ENCODE data around the gene DOC2B.
"Not testable (repeated sequence)": the region's sequence is repeated elsewhere in the genome, so short reads cannot be mapped to it uniquely, and the experiment has no call there.

The DOC2B gene

DNA sequence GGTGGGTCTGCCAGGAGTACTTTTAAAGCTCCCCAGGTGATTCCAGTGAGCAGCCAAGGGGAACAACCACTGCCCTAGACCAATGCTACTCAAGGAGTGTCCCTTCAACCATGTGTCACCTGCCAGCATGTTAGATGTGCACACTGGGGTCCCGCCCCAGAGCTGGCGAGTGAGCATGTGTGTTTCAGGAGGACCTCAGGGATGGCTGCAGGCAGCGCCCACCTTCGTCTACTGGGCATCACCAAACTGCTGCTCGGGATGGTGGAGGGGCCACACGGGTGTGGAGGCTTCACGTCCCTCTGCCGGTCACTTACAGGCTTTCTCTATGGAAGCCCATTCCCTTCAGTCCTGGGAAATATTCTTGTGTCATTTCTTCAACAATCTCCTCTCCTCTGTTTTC, 29.0 kb upstream of the DOC2B start:
- no peak for DNase-seq

DNA sequence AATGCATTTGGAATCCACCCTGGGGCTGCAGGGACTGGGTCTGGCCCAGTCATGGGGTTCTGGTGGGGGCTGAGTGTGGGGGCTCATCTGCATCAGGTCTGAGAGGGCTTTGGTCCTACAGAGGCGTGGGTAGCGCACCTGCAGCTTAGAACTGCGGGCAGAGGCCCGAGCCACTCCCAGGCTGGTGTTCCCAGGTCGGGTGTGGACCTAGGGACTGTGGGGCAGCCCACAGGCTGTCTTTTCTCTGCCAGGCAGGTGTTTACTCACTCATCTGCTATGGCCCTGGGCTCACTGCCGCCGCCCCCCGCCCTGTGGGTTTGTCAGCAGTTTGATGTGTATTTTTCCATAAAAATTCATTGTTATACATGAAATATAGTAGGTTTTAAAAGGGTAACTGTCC, 27.0 kb upstream of the DOC2B start:
- DNase-seq = no peak

DNA sequence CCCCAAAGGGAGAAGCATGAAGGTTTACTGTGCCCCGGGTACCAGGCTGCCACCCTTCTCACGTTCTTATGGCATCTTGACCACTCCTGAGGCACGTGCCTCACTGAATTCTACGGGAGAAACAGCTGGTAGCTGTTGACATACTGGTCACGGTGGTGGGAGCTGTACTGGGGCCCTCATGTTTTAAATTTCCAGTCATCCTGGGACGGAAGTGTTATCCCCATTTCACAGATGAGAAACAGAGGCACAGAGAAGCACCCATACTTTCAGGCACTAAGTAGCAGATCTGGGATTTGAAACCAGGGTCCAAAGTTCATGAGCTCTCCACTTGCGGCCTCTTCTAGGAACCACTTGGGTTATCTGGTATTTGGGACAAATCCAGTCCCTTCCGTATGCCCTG, 26.3 kb upstream of the DOC2B start:
- DNase-seq = no peak

DNA sequence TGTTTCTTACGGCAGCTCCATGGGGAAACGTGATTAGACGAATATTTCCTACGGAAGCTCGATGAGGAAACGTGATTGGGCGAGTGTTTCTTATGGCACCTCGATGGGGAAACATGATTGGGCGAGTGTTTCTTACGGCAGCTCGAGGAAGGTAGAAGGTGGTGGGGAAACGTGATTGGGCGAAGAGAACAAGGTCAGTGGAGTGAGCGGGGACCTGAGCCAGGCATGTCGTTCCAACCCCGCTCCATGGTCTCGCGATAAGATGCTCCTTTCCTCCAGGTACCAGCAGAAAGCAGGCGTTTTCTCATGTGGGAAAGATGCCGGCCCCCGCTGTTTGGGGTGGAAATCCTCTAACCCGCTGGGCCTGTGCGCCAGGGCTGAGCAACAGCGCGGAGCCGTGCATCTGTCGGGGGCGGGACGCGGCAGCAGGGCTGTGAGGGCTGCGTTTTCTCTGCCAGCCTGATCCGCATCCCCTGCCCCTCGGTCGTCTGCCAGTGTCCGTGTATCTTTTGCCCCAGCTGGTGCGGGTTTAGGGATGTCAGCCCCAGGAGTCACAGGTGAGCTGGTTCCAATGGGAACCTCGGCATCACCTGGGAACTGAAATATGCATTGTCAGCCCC, 25.6 kb upstream of the DOC2B start:
- DNase-seq = no peak

DNA sequence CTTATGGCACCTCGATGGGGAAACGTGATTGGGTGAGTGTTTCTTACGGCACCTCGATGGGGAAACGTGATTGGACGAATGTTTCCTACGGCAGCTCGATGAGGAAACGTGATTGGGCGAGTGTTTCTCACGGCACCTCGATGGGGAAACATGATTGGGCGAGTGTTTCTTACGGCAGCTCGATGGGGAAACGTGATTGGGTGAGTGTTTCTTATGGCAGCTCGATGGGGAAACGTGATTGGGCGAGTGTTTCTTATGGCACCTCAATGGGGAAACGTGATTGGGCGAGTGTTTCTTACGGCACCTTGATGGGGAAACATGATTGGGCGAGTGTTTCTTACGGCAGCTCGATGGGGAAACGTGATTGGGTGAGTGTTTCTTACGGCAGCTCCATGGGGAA, 25.0 kb upstream of the DOC2B start:
- DNase-seq = not testable (repeated sequence)

DNA sequence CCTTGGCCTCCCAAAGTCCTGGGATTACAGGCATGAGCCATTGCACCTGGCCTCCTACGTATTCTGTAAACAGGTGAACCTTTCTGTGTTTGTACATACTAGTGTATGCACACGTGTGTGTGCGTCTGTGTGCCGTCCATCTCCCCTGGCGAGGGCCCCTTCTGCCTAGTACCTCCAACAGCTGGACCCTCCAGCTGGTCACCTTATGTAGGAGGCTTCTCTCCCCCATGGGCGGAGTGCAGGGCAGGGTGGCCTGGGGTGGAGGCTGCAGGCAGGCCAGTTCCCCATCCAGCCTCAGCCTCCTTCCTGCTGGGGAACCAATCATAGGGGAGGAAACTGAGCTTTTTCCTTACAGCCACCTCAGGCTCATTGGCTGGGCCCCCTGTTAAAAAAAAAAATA, 24.4 kb upstream of the DOC2B start:
- DNase-seq = no peak

DNA sequence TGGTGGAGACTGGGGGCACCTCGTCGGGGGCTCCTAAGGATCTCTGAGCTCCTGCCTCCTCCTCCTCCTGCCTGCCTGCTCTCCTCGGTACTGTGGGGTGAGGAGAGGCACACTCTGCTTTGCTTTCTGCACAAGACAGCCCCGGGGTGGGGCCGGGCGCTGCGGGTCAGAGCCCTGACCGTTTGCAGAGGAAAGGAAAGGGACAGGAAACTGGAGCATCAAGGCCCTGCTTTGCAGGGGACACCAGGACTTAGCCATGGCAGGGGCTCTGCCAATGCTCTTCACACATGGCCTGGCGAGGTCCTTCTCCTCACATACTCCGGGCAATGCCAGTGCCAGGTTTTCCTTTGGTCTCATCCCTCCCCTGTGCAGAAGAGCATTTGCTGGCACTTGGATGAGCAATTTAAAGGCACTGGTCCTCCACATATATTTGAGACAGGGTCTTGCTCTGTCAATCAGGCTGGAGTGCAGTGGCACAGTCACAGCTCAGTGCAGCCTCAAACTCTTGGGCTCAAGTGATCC, 23.8 kb upstream of the DOC2B start:
- peak; percentile 52 for DNase-seq

DNA sequence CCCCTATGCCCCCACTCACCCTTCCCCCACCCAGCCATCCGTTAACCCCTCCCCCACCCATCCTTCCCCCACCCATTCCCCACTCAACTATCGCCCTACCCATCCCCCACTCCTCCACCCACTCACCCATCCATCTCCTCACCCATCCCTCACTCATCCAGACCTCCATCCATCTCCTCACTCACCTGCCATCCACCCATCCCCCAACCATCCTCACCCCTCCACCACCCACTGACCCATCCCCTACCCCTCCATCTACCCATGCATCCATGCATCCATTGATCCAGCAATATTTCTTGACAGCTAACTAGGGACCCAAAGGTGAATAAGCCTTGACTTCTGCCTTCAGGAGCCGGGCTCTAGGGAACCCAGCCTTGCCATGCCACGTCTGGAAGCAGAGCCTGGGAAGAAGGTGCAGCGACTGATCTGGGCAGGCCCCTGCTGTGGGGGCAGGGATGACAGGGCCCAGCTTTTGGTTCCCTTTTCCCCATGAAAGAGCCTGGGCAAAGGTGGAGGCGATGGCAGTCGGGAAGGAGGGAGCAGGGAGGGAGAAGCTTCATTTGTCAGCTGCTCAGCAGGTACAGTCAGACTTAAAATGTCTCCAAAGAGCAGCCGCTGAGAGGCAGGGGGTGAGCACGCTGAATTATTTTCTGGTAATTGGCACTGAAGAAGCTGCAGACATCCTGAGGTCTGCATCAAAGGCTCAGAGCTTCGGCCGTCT, 23.1 kb upstream of the DOC2B start:
- peak; percentile 41 for DNase-seq

DNA sequence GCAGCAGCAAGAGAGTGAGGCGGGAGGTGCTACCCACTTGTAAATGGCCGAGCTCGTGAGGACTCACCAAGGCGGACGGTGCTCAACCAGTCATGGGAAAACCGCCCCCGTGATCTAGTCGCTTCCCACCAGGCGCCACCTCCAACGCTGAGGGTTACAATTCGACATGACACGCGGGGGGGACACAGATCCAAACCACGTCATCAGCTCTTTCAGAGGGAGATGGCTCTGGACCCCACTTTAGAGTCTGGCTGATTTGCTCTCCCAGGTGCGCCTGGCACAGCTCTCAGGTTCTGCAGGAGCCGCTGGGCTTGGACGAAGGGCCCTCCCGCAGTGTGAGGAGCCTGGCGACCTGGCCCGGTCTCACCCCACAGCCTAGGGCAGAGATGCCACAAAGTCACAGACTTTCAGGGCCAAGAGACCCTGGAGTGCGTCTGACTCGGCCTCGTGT, 21.1 kb upstream of the DOC2B start:
- DNase-seq = no peak

DNA sequence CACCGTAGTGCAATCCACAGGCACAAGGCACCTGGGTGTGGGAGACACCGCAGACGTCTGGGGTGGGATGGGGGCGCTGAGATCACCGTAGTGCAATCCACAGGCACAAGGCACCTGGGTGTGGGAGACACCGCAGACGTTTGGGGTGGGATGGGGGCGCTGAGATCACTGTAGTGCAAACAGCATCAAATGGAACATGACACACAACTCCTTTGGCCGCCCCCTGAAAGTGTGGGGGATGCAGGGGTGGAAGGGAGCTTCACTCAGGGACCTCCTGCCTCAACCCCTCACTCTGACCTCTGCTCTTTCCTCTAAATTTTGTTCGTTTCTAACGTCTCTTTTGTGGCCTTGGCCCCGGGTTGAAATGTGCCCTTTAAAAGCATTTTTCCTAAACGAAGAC, 20.3 kb upstream of the DOC2B start:
- not testable (repeated sequence) for DNase-seq

DNA sequence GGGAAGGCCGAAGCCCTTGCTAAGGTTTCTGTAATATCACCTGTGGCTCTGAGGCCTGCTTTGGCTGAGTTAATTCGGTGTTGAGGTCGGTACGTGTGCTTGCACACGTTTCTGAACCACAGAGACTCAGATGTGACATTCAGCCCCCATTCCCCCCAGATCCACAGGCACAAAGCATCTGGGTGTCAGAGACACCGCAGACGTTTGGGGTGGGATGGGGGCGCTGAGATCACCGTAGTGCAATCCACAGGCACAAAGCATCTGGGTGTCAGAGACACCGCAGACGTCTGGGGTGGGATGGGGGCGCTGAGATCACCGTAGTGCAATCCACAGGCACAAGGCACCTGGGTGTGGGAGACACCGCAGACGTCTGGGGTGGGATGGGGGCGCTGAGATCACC, 19.8 kb upstream of the DOC2B start:
- DNase-seq = not testable (repeated sequence)

DNA sequence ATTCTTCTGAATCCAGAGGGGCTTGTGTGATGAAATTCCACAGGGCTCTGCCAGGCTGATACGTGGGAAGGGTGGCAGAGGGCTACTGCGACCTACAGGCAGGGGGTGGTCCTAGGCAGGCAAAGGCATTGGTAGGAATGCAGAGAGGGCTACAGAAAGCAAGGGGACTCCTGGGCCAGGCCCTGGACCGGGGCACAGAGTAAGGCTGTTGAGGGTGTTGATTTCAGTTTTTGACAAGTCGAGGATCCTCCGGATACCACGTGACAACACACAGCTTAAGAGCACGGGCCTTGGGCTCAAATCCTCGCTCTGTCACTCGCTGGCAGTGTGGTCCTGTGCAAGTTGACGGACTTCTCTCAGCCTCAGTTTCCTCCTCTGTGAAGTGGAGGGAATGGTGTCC, 19.1 kb upstream of the DOC2B start:
- DNase-seq = peak; percentile 32

DNA sequence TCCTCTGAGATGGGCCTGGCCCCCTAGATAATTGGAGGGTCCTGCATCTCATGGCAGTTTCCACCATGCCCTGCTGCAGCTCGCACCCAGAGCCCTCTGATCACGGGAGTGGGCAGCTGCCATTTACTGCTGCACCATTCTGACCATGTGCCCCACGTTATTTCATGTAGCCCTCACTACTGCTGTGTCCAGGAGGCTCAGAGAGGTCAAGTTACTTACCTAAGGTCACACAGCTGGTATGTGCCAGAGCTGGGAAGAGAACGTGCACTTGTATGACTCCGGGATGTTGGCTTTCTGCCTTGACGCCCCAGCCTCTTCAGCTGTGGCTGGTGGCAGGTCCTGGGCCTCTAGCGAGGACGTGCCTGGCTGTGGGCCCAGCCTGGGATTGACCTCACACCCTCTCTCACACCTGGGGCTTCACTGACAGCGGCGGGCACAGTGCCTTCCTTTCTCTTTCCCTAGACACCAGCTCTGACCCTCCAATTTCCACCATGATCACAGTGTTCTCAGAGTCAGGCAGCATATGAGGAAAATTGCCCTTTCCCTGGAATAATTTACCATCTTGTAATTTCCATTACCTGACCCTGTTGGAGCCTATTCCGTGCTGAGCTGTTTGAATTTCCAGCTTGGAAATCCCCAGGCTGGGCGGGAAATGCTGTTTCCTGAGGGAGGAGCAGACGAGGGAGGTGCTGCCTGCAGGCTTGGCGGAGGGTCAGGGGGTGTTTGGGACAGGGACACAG, 18.5 kb upstream of the DOC2B start:
- peak; percentile 28 for DNase-seq

DNA sequence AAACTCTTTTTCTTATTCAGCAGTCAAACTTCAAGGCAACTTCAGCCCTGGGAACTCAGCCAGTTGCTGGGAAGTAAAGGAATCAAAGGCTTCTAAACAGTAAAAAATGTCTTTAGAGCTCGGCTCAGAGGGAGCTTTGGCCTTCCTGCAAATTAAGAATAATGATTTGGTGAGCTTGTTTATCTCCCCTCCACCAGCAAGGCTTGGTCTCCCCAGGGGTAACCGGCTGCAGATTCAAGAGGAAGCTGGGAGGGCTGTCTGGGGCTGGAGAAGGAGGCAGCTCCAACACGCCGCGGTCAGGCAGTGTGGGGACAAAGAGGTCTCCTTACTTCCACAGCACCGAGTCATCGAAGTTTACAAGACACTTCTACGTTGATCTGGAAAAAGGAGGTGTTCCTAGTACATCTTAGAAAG, 17.7 kb upstream of the DOC2B start:
- peak; percentile 61 for DNase-seq

DNA sequence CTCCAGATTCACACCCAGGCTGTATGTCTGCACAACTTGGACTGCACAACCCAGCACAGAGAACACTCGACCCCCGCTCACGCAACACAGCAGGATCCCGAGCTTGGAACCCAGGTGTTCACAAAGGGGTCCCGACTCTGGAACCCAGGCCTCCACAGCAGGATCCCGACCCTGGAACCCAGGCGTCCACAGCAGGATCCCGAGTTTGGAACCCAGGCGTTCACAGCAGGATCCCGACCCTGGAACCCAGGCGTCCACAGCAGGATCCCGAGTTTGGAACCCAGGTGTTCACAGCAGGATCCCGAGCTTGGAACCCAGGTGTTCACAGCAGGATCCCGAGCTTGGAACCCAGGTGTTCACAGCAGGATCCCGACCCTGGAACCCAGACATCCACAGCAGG, 16.8 kb upstream of the DOC2B start:
- not testable (repeated sequence) for DNase-seq

DNA sequence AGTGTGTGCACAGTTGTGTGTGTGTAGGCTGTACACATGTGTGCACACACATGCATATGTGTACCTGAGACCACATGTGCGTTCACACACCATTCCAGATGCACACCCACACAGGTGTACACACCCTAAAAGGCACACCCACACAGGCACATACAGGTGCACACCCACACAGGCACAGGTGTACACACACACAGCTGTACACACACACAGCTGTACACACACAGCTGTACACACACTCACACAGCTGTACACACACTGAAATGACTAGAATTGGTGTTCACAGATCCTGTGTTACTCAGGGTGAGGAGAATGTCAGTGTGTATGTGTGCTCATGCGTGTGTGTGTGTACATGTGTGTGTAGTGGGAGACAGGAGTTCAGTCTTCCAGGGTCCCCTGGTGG, 15.9 kb upstream of the DOC2B start:
- no peak for DNase-seq

DNA sequence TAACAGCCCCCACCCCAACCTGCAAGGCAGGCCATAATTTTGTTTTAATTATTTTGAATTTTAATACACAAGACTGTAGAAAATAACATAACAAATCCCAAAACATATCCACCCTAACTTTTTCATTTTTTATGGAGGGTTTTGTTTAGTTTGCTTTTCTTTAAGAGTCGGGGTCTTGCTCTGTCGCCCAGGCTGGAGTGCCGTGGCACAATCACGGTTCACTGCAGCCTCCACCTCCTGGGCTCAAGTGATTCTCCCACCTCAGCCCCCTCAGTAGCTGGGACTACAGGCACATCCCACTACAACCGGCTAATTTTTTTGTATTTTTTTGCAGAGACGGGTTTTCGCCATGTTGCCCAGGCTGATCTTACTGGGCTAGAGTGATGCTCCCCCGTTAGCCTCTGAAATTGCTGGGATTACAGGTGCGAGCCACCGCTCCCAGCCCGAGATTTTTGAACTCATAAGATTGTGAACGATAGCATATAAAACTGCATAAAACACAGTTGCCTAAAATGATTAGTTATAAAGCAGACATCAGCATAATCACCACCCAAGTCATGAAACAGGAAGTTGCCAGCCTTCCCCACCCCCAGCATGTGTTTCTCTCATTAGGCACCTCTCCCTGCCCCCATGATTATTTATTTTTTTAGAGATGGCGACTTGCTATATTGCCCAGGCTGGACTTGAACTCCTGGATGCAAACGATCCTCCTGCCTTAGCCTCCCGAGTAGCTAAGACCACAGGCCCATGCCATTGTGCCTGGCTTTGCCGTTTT, 13.6 kb upstream of the DOC2B start:
- no peak for DNase-seq

DNA sequence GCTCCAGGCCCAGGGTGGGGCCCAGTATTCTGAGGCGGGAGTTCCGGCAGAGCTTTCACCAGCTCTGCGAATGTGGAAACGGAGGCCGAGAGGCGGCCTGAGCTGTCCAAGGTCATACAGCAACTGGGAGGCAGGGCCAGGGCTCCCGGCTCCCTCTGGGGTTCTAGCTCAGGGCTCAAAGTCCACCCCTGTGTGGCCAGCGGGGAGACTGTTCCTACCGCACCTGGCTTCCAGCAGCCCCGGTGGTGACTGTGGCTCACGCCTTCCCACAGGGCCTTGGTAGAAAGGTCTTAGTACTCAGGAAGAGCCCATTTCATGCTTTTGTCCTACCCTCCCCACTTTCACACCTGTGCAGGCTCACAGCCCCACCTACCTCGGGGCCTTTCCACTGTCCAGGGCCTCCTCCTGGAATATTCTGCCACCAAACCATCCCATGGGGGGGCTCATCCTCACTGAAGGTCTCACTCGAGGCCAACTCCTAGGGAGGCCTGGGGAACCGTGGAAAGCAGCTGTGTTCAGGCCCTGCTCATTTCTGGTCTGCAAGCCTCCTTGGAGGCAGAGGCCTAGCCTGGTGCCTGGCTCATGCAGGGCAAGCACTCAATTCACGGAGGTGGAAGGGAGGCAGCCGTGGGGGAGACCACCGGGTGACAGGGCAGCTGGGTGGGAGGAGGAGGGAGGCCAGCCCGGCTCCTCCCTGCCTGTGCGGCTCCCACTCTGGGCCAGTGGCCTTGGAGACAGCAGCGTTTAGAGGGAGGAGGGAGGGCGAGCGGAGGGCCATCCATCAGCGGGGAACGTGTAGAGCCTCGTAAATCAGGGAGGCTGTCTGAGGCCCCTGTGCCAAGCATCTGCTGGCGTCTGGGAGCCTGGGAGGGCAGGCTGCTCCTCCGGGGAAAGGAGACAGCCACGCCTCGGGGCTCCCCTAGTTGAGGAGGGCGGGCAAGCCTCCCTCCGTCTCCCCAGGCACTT, 12.7 kb upstream of the DOC2B start:
- no peak for DNase-seq

DNA sequence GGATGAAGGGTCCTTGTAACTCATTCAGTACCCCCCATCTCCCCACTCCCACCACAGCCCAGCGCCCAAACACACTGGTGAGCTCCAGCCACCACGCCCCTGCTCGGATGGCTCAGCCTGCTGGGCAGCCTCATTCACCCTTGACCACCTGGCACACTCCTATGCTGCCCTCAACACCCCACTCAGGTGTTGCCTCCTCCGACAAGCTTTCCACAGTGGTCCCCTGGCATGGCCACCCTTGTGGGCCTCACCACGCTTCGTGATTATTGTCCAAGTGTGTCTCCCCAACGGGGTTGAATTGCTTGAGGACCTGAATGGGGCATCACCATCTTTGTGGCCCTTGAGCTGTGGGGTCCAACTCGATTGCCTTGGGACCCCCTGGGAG, 12.0 kb upstream of the DOC2B start:
- DNase-seq = no peak

DNA sequence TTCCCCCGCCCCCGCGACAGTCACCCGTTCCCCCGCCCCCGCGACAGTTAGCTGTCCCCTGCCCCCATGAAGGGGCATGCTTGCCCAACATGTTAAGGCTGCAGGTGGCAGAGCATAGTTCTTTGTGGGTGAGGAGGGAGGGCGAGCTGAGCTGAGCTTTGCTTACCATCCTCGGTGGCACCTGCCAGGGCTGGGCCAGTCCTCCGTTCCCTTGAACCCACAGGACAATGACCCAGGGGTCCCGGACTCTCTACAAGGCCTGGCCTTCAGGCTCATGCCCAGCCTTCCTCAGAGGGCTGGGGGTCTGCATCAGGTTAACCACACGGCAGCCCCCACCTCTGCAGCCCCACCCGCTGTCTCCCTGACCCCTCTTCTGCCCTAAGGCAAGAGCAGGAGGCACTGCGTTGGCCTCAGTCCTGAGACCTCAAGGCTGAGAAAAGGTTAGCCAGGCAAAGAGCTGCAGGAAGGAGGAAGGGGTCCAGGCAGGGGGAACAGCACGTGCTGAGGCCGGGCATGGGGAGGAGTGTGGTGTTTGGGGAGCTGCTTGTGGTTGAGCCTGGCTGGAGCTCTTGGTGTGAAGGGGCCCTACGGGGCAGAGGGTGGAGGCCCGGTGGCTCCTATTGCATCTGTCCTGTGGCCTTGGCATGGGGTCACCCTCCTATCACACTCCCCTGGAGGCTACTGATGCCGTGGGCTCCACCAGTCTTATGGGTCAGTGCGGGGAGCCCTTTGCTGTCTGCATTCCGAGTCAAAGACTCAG, 11.4 kb upstream of the DOC2B start:
- DNase-seq = no peak

DNA sequence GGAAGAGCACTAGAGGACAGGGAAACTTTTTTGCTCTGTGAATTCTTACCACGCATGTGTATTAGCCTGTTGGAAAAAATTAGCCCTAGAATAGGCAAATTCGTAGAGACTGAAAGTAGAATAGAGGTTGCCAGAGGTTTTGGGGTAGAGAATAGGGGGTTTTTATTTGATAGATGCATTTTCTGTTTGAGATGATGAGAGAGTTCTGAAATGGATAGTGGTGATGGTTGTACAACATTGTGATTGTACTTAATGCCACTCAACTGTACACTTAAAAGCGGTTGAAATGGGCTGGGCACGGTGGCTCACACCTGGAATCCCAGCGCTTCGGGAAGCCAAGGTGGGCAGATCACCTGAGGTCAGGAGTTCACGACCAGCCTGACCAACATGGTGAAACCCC, 8.0 kb upstream of the DOC2B start:
- DNase-seq = no peak

Data from eye (tissue), 1 donor.